Measurements from ENCODE around the gene ARHGAP40.

ARHGAP40 gene

DNA sequence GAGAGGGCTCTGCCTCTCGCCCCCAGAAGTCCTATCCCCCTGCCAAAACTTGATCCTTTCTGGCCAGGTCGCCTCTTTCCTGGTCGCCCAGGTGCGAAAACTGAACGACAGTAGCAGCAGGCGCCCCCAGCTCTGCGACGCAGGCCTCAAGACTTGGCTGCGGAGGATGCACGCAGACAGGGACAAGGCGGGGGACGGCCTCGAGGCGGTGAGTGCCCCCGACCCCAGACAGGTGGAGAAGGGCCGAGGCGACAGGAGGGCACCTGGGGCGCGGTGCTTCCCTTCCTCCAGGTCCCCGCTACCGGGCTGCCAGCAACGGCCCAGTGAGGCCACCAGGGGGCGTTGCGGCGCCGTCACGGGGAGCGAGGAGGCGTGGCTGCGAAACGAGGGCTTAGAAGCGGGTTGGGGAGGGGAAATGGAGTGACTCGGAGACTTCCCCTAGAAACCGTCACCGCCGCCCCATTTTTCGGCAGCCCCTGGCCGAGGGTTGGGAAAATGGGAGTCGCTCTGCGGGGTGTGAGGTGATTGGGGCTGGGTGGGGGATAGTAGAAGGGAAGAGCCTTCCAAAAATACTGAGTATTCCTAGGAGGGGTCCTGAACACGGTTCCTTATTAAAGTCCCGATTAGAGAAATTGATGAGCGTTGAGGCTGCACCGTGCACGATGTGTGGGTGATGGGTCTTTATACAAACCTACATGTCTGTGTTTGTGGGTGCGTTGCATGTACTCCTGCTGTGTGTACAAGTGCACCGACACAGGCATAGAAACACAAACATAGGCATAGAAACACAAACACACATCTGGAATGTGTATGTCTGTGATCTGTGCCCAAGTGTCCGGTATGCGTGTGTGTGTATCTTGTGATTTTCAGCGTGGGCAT lies 44.6 kb downstream of the ARHGAP40 start:
- DNase-seq (ENCODE audit: insufficient read length, low spot score): peak; percentile 96
- FAIRE-seq: peak; percentile 98

DNA sequence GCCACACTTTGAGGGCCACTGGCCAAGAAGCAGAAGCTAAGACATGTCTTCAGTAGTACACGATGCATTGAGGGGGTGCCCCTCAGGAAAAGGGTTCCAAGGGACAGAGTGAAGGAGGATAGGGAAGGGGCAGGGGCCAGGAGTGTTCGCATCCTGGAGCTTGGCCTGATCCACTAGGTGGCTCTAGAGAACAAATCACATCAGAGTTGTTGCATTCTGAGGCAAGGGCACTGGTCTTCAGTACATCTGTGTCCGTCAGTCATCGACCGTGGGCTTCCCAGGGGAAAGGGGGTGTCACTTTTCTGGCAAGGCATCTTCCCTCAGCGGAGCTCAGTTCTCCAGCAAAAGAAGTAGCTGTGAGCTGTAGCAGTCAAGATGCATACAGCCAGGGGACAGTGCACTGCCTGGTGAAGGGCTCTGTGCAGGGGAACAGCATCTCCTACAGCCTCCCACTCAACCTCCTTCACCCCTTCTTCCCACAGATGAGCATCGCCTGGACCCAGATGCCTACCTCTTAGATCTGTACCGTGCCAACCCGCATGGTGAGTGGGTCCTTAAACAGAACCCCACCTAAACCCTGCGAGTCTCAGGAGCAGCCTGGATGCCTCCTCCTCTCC lies 47.8 kb downstream of the ARHGAP40 start:
- DNase-seq (ENCODE audit: insufficient read length, low spot score): peak; percentile 74
- FAIRE-seq: peak; percentile 94

DNA sequence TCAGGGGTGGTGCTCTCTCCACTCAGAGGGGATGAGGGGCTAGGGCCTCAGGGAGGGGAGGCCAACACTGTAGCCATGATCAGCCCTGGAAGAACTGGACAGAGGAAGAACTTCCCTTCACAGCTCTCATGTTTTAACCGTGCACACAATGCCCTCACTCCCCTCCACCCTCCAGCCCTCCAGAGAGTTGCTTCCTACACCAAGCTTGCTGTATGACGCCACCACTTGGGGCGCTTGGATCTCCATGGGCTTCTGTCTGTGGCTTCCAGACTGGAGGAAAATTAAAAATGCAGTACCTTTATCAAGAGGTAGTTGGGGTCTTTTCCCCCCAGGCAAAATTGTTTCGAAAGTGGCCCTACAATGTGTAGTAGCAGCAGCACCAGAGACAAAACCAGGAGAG lies 48.4 kb downstream of the ARHGAP40 start:
- FAIRE-seq (no peak), DNase-seq (ENCODE audit: insufficient read length, low spot score) (no peak)

DNA sequence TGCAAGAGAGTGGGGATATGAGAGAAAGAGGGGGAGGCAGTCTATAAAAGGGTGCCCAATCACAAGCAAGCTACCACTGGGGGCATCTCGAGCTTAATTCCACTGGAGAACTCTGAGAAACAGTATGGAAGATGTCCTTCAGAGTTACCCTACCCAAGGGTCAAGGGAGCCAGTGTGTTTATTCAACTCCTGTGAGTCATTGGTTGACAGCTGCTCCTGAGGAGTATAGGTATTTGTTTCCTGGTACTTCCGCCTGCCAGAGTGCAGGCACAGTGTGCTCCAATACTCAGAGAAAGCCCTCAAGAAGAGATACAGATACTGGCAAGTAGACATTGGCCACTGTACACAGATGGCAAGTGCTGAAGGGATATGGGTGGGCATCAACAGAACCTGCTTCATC lies 49.5 kb downstream of the ARHGAP40 start:
- no peak for DNase-seq (ENCODE audit: insufficient read length, low spot score)

DNA sequence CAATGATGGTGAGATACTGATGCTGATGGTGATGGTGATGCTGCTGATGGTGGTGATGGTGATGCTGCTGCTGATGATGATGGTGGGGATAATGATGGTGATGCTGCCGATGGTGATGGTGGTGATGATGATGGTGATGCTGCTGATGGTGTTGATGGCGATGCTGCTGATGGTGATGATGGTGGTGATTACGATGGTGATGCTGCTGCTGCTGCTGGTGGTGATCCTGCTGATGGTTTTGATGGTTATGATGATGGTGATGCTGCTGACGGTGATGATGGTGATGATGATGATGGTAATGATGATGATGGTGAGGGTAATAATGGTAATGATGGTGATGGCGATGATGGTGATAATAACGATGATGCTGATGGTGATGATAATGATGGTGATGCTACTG lies 50.0 kb downstream of the ARHGAP40 start:
- DNase-seq (ENCODE audit: insufficient read length, low spot score) (no peak), FAIRE-seq (peak; percentile 99)

More for the DNA sequence above, 49.5 kb downstream of the ARHGAP40 start:
- FAIRE-seq: no peak

DNA sequence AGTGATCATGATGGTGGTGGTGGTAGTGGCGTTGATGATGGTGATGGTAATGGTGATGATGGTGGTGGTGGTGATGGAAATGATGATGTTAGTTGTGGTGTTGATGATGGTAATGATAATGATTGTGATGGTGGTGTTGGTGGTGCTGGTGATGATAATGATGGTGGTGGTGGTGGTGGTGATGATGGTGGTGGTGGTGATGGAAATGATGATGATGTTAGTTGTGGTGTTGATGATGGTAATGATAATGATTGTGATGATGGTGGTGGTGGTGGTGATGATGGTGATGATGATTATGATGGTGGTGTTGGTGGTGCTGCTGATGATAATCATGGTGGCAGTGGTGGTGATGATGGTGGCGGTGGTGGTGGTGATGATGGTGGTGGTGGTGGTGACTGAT lies 51.4 kb downstream of the ARHGAP40 start:
- peak; percentile 100 for FAIRE-seq
- DNase-seq (ENCODE audit: insufficient read length, low spot score): no peak

DNA sequence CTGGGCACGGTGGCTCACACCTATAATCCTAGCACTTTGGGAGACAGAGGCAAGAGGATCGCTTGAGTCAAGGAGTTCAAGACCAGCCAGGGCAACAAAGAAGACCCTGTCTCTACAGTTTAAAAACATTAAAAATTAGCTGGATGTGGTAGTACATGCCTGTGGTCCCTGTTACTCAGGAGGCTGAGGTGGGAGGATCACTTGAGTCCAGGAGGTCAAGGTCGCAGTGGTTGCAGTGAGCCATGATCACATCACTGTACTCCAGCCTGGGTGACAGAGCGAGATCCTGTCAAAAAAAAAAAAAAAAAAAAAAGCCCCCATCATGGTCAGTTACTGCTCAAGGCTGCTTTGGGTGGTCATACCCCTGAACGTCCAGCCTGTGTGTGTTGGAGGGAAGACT lies 55.8 kb downstream of the ARHGAP40 start:
- no peak for DNase-seq (ENCODE audit: insufficient read length, low spot score)
- FAIRE-seq: no peak

GRCh38 chr20:38658879-38659596 lies 57.4 kb downstream of the ARHGAP40 start:
- DNase-seq (ENCODE audit: insufficient read length, low spot score): peak; percentile 78
- peak; percentile 89 for FAIRE-seq

GRCh38 chr20:38659597-38659880 lies 57.9 kb downstream of the ARHGAP40 start:
- DNase-seq (ENCODE audit: insufficient read length, low spot score) (no peak), FAIRE-seq (no peak)

DNA sequence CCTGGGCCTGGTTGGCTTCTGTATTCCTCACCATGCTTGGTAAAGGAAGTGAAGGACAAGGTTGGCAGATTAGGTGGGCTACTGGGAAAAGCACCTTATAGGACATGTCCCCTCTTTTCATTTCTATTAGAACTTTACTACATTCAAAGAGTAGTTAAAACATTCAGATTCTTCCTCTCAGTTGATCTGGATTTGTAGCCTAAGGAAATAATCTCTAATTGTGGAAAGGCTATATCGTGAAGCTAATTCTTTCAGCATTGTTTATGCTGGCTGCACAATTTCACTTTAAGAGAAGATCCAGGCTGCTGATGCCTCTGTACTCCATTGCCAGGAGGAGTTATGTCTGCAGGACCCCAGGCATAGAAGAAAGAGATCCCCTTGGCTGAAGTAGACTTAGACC lies 58.8 kb downstream of the ARHGAP40 start:
- DNase-seq (ENCODE audit: insufficient read length, low spot score): no peak
- peak; percentile 13 for FAIRE-seq

DNA sequence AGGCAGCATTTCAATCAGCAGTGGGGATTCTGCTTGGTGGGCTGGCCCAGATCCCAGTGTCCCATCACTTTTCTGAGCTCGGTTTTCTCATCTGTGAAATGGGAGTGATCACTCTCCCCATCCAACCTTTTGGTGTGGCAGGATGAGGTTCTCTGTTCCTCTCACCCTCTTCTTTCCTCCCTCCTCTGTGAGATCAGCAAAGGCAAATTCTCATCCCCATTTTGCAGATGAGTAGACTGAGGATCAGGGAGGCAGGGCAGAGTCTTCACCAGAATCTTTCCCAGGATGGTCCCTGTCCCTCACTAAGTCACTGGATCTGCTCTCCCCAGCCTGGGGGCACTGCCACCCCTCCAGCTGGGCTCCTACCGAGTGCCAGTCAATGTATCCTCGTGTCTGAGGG lies 62.1 kb downstream of the ARHGAP40 start:
- FAIRE-seq (no peak), DNase-seq (ENCODE audit: insufficient read length, low spot score) (no peak)

- DNase-seq (ENCODE audit: insufficient read length, low spot score) (no peak), FAIRE-seq (peak; percentile 31)
Observed at GRCh38 chr20:38664284-38664683, 62.7 kb downstream of the ARHGAP40 start.

GRCh38 chr20:38665094-38665493 lies 63.5 kb downstream of the ARHGAP40 start:
- FAIRE-seq: no peak
- DNase-seq (ENCODE audit: insufficient read length, low spot score): no peak

GRCh38 chr20:38665506-38666285 lies 64.1 kb downstream of the ARHGAP40 start:
- FAIRE-seq: peak; percentile 57
- DNase-seq (ENCODE audit: insufficient read length, low spot score): no peak

GRCh38 chr20:38667417-38667956 lies 65.9 kb downstream of the ARHGAP40 start:
- no peak for FAIRE-seq
- DNase-seq (ENCODE audit: insufficient read length, low spot score): no peak

DNA sequence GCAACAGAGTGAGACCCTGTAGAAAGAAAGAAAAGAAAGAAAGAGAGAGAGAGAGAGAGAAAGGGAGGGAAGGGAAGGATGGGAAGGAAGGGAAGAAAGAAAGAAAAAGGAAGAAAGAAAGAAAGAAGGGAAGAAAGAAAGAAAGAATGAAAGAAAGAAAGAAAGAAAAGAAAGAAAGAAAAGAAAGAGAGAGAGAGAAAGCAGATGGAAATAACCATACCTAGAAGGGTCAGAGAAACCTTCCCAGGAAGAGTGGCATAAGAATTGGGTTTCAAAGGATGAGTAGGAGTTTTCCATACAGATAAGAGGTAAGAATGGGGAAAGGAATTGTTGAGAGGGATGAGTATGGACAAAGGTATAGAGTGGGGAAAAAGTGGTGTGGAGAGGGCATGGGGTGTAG lies 68.1 kb downstream of the ARHGAP40 start:
- DNase-seq (ENCODE audit: insufficient read length, low spot score): no peak
- FAIRE-seq: no peak

GRCh38 chr20:38670786-38671185 lies 69.2 kb downstream of the ARHGAP40 start:
- FAIRE-seq (peak; percentile 33), DNase-seq (ENCODE audit: insufficient read length, low spot score) (no peak)

DNA sequence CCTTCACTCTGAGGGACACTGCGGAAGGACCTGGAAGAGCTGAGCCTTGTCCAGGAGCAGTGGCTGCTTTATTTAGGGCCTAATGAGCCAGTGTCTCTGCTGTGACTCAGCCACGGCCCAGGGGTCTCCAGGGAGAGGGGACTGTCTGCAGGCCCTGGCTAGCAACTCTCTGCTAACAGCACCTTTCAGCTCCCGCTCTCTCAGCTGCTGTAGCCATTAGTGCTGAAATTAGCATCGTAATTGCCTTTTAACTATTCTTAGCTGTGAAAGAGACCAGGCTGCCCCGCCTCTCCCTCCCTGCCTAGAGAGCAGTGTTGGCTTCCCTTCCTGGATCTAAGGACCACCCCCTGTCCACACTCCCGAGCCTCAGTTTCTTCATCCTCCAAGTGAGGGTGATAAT lies 69.6 kb downstream of the ARHGAP40 start:
- FAIRE-seq (no peak), DNase-seq (ENCODE audit: insufficient read length, low spot score) (no peak)

- FAIRE-seq (no peak), DNase-seq (ENCODE audit: insufficient read length, low spot score) (no peak)
Observed at GRCh38 chr20:38671701-38672292, 70.2 kb downstream of the ARHGAP40 start.

- FAIRE-seq: no peak
- no peak for DNase-seq (ENCODE audit: insufficient read length, low spot score)
Observed at GRCh38 chr20:38672504-38672903, 70.9 kb downstream of the ARHGAP40 start.
